PFSK-1 (cell line): Measurements from ENCODE around the gene P4HB.

Source experiments
- FOXP2 ChIP-seq: optimal IDR thresholded peaks from 2 replicates; pipeline ENCODE3; 2011; ENCODE audit warnings: borderline replicate concordance, control low read depth, inconsistent platforms; ENCODE audit not compliant: insufficient read depth; ENCODE audit errors: extremely low read length, extremely low read depth
- POLR2AphosphoS5 ChIP-seq: IDR thresholded peaks from 2 replicates; pipeline ENCODE4 v1.6.1; 2012; ENCODE audit warnings: low read depth, mild to moderate bottlenecking, control low read depth, low read length, moderate library complexity
- REST ChIP-seq, 2 experiments: IDR thresholded peaks; 2 replicates each; pipeline versions ENCODE4 v1.6.1 to v1.8.0; 2011 to 2012; ENCODE audit warnings: low read depth in 2 of 2, low read length in 2 of 2, control low read depth in 1 of 2, inconsistent platforms in 1 of 2, mild to moderate bottlenecking in 1 of 2, moderate library complexity in 1 of 2; ENCODE audit not compliant: insufficient read depth in 1 of 2
- SIN3A ChIP-seq: IDR thresholded peaks from 2 replicates; pipeline ENCODE4 v1.6.1; 2012; ENCODE audit warnings: mild to moderate bottlenecking, low read length, moderate library complexity, borderline replicate concordance; ENCODE audit not compliant: insufficient read depth
- TAF1 ChIP-seq: IDR thresholded peaks from 2 replicates; pipeline ENCODE4 v1.6.1; 2012; ENCODE audit warnings: low read length, control low read depth, borderline replicate concordance; ENCODE audit not compliant: insufficient read depth

Gene P4HB

DNA sequence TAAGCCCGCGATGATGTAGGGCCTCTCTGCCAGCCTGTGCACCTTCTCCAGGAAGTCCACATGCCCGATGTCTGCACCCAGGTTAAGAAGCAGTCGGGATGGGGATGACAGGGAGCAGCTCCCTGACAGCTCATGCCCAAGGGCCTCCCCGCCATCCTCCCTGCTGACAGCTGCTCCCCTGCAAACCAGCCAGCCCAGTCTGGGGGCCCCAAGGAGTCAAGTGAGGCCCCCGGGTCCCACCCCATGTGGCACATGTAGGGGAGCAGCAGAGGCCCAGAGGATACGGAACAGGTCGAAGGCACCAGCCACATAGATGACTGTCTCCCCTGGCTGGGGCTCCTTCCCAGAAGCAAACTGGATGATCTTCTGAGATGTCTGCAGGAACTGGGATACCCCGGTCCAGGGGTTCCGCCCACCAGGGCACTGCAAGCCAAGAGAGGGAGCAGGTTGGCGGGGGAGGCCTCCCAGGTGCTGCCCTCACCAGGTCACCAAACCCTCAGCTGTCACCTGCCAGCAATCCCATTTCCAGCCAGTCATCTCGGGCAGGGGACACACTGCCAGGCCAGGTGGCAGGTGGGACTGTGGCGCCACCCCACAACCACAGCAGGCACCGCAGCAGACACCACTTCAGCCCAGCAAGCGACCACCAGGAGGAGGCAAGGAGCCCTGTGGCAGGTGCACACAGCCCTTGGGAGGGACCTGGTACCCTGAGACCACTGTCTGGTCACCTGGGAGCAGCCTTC is 46.3 kb upstream of the P4HB start:
- TF ChIP-seq POLR2AphosphoS5, result no peak
- TF ChIP-seq REST (IDR thresholded peaks at IDR 0.05; ENCODE audit: insufficient read depth in 1 of 2, low read depth in 2 of 2, low read length in 2 of 2), result no peak
- TF ChIP-seq FOXP2, result no peak
- TF ChIP-seq TAF1, result no peak
- TF ChIP-seq SIN3A, result no peak

- no peak for TF ChIP-seq POLR2AphosphoS5
- TF ChIP-seq FOXP2, result no peak
- no peak for TF ChIP-seq REST (IDR thresholded peaks at IDR 0.05; ENCODE audit: insufficient read depth in 1 of 2, low read depth in 2 of 2, low read length in 2 of 2)
- TF ChIP-seq TAF1, result no peak
- no peak for TF ChIP-seq SIN3A
Measured at GRCh38 chr17:81905993-81906392, 45.7 kb upstream of the P4HB start.

DNA sequence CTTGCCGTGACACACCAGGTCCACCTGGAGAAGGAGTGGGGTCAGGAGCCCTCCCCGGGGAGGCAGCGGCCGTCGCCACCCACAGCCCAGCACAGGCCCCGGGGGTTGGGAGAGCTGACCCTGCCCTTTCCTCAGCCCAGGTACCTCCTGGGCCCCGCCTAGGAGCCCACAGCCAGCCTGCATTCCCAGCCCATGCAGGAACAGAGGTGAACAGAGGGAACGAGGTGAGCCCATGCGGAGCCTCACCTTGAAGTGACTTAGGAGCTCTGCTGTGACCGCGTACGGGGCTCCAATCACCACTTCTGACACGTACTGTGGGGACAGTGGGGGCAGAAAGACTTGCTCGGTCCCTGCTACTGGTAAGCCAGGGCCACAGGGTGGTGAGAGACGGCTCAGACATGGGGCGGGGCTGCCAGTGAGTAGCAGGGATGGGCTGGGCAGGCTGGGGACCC is 45.1 kb upstream of the P4HB start:
- TF ChIP-seq REST (IDR thresholded peaks at IDR 0.05; ENCODE audit: insufficient read depth in 1 of 2, low read depth in 2 of 2, low read length in 2 of 2) (no peak), TAF1 (no peak), FOXP2 (no peak), POLR2AphosphoS5 (no peak), SIN3A (no peak)

DNA sequence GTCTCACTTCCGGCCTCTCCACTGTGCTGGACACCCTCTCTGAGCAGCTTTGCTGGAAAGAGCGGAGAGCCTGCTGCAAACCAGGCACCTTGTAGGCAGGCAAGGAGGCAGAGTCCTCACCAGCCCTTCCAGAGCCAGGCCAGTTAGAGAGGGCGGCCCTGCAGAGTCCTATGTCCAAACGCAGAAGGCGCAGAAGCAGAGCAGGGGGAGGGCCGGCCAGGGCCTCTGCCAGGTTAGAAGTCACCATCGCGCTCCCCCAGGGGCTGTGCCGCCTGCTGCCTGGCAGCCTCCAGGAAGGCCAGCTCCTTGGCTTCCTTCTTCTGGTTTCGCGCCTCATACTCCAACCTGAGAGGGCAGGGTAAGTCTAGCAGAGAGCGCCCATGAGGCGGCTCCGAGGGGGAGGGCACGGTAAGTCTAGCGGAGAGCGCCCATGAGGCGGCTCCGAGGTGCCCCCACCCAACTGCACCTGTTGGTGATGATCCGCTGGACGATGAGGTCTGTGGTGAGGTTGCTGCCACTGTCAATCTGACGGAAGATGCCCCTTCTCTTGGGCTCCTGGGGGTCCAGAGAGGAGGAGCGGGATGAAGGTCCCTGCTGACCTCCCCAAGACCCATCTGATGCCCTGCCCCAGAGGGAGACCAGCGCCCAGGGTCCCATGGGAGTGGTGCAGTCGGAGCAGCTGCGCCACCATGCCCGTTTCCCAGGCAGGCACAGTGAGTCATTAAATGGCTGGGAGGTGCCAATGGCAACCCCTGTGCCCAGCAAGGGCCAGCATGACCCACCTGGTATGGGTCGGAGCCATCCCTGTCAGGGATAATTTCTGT is 44.5 kb upstream of the P4HB start:
- no peak for TF ChIP-seq FOXP2
- TF ChIP-seq SIN3A, result no peak
- no peak for TF ChIP-seq REST (IDR thresholded peaks at IDR 0.05; ENCODE audit: insufficient read depth in 1 of 2, low read depth in 2 of 2, low read length in 2 of 2)
- no peak for TF ChIP-seq POLR2AphosphoS5
- no peak for TF ChIP-seq TAF1
